ENCODE measurements around the gene CATSPERZ.

- TF ChIP-seq POLR2A (IDR thresholded peaks at IDR 0.05) (peak in 1 of 2 donors; percentile 48), CTCF (IDR thresholded peaks at IDR 0.05) (no peak), EP300 (IDR thresholded peaks at IDR 0.05) (no peak)
These were observed 17.3 kb downstream of the CATSPERZ start, which contains the start of gene TRMT112 for GRCh38 chr11:64317325-64317960.
